Measurements from ENCODE around the gene NR5A1.

NR5A1 gene

GRCh38 chr9:124498499-124499146, 8.6 kb downstream of the NR5A1 start:
- no peak for DNase-seq (ENCODE audit: low spot score)

DNA sequence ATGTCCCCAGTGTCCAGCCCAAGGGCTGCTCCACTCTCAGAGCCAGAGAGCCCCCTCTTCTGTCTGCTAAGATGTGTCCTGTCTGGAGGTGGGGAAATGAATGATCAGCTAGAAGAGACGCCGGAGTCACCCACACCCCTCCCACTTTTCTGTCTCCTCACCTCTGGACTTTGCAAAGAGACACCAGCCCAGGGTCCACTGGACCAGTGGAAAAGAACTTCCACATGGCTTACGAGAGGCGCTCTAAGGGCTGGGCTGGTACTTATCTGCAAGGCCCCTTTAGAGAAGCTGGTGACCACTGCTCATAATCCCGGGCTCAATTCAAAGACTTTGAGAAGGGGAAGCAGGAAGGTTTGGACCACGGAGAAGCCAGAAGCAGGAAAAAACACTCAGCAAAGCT, 9.2 kb downstream of the NR5A1 start:
- no peak for DNase-seq (ENCODE audit: low spot score)

DNA sequence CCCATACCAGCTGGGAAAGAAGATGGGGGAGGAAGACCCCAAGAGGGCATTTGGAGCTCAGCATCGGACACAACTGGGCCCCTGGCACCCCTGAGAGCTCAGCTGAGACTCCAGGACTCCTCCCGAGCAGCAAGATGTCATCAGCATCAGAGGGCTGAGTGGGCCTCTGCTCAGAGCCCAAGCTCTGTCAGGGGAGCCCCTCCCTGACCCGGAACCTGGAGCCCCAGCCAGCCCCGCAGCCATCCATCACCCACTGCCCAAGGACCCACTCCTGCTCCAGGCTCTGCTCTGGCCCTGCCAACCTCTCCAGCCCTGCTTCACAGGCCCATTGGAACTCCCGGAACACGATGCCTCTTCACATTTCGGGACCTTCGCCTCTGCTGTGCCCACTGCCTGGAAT, 9.8 kb downstream of the NR5A1 start:
- DNase-seq (ENCODE audit: low spot score): no peak

- DNase-seq (ENCODE audit: low spot score): no peak
These were observed 10.7 kb downstream of the NR5A1 start for GRCh38 chr9:124496463-124496862.

DNA sequence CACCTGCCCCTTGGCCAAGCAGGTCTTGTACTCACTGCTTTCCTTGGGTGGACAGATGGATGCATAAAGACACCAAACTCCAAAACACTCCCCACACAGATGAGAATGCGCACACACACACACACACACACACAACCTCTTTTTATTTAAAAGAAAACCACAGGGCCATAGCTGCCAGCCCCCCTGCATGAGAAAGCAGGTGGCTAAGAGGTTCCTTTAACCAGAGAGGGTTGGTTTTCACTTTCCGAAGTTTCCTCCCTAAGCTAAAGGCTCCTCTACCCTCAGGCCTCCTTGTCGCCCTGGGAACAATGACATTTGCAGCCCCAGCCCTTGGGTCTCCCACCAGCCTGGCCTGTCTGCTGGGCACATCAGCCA, 11.1 kb downstream of the NR5A1 start:
- DNase-seq (ENCODE audit: low spot score): no peak

GRCh38 chr9:124495126-124496074, 11.8 kb downstream of the NR5A1 start:
- no peak for DNase-seq (ENCODE audit: low spot score)

DNA sequence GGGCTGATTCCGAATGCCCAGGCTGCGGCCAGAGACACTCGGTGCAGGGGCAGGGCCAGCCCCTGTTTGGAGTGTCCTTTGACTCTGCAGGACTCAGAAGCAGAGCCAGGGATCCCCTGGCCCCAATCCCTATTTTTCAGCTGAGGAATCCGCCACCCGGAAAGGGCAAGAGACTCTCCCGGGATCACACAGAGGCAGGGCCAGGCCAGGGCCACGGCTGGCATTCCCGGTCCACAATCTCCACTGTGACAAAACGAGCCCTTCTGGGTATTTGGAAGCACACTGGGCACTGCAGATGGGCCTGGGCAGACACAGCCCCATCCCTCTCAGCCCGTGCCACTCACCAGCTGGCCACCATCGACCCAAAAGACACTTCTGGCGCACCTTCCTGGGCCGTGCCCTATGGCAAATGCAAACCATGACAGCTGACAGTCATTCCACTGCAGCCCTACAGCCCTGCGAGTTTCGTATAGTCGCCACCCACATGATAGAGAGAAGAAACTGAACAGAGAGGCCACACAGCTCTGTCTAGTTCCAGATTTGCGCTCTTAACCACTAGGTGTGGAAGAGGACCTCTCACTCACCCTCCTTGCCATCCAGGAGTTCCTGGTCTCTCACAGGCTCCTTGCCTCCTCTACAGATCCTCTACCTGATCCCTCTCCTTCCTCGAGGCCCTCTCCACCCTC, 13.3 kb downstream of the NR5A1 start:
- DNase-seq (ENCODE audit: low spot score): no peak

GRCh38 chr9:124493218-124493617, 14.0 kb downstream of the NR5A1 start:
- DNase-seq (ENCODE audit: low spot score): no peak

DNA sequence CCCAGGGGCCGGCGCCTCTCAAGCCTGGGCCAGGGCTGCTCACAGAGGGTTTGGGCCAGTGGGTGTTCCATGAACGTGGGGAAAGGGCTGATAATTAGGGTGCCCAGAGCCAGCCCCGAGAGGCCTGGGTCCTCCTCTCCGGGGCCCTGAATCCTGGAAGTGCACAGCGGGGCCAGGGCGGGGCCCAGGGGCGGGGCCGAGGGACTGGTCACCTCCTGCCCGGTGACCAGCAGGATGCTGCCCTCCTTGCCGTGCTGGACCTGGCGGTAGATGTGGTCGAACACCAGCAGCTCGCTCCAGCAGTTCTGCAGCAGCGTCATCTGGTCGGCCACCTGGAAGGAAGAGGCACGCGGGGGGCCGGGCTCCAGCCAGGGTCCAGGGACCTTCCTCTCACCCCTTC, 14.4 kb downstream of the NR5A1 start:
- no peak for DNase-seq (ENCODE audit: low spot score)

DNA sequence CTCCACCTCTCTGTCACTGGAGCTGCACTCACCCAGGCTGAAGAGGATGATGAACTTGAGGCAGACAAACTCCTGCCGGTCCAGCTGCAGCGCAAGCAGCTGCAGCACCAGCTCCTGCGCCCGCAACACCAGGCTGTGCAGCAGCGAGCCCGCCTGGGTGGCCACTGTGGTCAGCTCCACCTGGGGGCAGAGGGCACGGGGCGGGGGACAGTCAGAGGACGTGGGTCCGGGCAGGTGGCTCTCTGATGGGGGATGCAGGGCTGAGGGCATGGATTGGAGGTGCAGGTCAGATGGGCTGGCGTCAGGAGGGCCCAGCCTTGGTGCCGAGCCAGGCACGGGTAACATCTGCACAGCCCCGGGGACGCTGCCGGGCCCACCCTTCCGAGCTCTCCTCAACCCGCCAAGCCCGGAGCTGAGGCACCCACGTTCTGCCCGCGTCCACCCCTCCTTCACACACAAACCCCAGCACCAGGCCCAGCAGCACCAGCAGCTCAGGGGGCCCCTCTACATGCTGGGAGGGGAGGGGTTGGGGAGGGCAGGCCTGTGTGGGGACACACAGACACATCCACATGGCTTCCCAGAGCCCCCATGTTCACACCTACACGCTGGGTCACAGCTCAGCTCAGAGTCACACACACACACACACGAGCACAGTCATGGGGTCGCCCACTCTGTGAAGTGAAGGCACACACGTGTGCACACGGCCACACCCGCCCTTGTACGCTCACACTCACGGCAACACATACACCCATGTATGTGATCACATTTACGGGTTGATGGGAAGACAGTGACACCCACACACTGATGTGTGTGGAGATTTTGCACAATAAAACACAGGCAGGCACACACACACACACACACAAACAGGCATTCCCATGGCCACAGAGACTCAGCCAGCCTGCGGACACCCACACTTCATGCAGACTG, 15.9 kb downstream of the NR5A1 start:
- no peak for DNase-seq (ENCODE audit: low spot score)

DNA sequence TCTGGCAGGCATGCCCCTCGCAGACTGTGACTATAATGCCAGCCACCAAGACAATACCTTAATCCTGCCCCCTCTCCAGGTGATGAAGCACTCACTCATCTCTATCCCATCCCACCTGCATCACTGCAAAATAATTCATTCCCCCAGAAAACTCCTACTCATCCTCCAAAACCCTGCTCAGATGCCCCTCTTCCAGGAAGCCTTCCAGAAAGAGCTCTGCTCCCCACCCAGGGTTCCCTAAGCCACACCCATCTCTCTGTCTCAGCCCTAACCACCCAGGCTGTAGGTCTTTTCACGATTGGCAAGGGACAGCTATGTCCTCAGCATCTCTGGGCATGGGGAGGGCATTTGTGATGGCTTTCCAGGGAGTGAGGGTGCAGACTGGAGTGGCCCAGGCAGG, 17.2 kb downstream of the NR5A1 start:
- DNase-seq (ENCODE audit: low spot score): no peak

- DNase-seq (ENCODE audit: low spot score): no peak
These were observed 18.0 kb downstream of the NR5A1 start for GRCh38 chr9:124489222-124489621.

DNA sequence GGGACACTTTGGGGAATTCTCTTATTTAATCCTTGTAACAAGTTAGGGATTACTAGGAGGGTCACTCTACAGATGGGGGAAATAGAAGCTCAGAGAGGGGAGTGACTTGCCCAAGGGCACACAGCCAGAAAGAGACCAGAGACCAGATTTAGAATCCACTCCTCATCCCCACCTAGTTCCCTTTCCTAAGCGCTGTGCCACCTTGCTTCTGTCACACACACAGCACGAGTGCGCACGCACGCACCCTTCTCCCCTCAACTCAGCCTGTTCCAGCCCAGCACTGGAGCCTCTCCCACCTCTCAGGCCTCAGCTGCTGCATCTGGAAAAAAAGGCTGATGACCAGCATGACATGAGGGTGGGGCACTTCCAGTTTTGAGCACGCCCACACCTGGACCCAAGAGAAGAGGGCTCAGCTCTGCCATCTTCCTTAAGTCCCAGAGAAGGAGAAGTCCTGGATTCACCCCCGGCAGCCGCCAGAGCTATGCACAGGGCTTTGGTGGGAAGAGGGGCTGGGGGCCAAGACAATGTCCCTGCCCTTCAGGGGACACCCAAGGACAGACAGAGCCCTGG, 18.5 kb downstream of the NR5A1 start:
- DNase-seq (ENCODE audit: low spot score): no peak

- no peak for DNase-seq (ENCODE audit: low spot score)
These were observed 19.7 kb downstream of the NR5A1 start for GRCh38 chr9:124487260-124488182.

DNA sequence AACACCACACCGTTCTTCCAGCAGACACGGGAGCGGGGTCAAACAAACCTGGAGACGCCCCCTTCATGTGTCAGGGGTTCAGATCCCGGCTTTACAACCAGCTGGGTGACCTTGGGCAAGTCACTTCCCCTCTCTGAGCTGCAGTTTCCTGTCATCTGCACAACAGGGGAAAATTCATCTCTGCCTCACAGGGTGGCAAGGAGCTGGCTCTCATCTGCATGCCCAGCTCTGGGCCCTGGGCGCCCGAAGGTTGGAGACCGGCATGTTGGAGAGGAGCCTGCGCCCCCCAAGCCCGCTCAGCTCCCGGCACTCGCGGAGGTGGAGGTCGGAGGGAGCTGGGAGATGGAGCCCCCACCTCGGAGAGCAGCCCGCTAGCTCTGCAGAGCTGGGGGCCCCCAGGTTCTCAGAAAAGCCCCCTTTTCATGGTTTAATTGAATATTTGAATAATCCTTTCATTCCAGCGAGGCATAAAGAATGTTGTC, 20.4 kb downstream of the NR5A1 start:
- DNase-seq (ENCODE audit: low spot score): no peak

DNA sequence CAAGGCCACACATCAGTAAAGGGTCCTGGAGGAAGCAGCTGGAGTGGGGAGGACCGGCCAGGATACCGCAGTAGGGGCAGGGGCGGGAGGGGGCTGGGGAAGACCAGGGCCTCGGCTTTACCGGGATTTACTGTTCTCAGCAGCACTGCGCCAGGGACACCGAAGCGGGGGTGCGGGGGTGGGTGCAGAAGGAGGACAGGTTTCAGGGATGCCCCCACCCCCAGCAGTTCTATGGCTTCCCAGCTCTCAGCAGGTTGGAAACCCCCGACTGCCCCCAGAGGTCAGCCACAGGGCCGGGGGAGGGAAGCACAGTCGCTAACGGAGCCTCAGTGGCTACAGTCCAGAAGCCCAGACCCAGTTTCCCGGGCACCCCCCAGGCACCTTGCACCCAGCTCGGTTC, 21.3 kb downstream of the NR5A1 start:
- no peak for DNase-seq (ENCODE audit: low spot score)

- DNase-seq (ENCODE audit: low spot score): no peak
These were observed 22.0 kb downstream of the NR5A1 start for GRCh38 chr9:124485201-124485600.

DNA sequence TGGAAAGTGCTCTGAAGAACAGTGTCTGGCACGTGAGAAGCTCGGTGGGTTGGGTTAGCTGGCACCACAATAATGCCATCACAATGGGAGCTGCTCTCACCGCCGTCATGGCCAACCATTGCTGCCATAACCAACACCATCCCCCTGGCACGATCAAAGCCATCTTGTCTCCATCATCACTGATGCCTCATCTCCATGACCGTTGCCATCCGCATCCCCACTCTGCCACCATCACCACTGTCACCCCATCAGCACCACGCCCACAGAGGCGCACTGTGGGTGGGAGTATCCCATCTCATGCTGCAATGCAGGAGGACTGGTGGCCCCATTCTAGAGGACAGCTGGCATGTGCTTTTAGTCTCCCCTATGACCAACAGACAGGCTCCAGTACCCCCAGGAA, 23.7 kb downstream of the NR5A1 start:
- no peak for DNase-seq (ENCODE audit: low spot score)

DNA sequence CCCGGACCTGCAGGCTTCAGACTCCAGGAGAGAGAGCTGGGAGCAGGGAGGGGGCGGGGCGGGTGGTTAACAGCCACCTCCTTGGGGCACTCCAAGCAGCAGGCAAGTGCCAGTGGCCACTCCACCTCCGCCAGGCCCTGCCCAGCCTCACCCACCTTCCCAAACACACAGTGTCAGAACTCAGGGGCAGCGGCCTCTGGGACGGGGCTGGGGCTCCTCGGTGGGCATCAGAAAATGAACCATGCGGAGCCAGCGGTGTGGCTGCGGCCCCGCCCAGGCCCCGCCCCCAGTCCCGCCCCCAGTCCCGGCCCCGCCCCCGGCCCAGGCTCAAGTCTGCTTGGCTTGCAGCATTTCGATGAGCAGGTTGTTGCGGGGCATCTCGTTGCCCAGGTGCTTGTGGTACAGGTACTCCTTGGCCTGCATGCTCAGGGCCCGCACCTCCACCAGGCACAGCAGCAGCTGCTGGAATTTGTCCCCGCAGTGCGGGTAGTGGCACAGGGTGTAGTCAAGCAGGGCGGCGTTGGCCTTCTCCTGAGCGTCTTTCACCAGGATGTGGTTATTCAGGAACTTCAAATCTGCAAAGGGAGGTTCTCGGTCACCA, 24.7 kb downstream of the NR5A1 start:
- DNase-seq (ENCODE audit: low spot score): peak; percentile 67

- DNase-seq (ENCODE audit: low spot score): no peak
These were observed 26.1 kb downstream of the NR5A1 start for GRCh38 chr9:124481115-124481514.

All from AG08396 (cell line).